ENCODE measurements around the gene ABCA9.

ABCA9 gene

DNA sequence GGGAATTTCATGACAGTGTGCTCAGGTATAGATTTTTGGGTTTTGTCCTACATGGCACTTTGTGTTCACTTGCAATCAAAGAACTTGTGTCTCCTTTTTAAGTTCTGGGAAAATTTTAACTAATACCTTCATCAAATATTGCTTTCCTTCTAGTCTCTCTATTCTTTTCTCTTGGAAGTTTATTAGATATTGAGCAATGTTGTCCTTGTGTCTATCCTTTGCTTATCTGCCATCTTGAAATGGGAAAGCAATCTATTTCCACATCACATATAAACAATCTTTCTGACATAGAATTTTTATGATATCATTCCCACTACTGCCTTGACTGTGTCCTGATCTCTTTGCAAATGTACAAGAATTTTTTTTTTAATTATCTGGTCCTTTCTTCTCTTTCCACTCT, 4.4 kb upstream of the ABCA9 start:
- DNase-seq (ENCODE audit: low spot score) = no peak

DNA sequence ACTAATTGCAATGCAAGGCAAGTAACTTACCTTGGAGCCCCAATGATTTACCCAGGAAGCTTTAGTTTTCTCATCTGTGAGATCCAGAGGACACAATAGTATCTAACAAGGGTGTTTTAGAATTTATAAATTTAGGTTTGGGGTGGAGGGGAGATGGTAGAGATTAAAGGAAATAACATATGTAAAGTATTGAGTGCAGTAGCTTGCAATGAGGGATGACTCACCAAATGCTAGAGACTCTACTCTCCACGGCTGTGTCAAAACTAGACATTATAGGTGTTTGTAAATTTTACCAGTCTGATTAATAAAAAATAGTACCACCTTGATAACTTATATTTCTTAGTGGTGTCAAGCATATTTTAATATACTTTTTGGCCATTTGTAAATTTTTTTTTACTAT, 3.7 kb upstream of the ABCA9 start:
- DNase-seq (ENCODE audit: low spot score) = no peak

DNA sequence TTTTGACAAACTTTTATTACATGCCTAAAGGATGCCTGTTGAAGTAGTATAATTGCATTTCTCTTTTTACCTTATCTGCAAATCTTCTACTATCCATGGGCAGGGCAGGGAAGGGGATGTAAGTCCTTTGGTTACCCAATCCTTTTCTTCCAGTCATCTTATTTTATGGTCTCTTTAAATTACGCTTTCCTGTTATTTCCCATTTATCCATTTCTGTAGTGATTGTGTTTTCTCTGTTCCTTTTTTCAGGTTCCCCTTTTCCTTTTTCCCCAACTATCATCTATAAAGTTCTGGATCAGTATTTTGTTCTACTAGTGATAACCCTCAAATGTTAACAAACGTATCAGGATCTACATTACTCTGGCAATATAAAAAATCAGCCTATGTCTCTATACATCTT, 3.3 kb upstream of the ABCA9 start:
- DNase-seq (ENCODE audit: low spot score) = no peak

DNA sequence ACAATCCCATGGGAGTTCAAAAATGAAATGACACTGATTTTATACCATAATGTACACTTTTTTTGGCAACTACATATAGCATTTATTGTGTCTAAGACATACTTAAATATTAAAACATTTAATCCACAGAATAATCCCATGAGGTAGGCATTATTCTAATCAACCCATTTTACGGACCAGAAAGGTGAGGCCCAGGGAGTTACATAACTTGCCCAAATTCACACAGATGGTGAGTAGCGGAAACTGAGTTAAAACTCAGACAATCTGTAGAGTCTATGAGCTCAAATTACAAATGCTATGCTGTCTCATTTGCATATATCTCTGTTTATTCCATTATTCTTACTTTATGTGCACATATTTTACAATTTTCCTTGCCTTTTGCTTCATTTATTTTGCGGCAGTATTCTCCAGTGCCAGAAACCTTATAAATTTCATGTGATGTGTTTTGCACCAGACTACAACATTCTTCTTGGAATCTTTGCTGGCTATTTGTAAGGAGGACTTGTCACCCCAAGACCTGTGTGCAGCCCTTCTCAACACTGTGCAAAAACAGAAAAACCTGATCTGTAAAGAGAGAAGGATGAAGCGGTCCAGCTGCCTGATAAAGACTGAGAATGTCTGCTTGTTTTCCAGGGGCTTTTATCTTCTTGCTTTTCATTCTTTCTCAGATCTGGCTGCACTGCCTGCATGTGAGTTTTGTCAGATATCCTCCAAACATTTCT, 2.3 kb upstream of the ABCA9 start:
- DNase-seq (ENCODE audit: low spot score) = no peak

DNA sequence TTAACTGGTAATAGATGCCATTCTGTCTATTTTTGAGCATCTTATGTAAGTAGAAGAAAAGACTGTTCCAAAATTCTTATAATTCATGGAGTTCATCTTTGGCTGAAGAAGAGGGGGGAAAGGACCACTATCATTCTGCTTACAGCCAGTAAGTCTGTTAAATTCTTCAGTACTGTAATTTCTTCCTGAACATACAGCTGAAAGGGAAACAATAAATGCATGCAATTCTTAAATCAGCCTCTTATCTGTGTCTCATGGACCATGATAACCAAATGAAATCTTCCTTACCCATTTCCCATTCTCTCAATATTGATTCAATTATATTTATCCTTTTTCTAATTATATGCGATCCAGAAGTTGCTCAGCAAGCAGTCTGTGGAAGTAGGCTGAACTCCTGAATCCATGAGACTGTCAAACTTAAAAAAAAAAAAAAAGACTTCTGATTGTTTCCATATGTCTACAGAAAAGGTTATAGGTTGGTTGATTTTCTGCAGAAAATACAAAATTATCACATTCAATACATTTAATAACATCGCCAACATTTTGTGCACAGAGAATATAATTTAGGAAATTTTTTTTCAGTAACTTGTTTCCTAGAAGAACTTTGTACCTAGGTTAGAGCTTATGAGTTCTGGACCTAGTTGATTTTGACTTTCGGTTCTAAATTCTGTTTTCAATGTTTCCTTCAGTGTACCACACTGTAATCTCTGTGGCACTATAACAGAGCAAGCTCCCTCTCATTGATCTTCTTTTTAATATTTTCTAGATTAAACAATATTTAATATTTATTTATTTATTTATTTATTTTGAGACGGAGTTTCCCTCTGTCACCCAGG, 1.2 kb upstream of the ABCA9 start:
- peak; percentile 9 for DNase-seq (ENCODE audit: low spot score)

DNA sequence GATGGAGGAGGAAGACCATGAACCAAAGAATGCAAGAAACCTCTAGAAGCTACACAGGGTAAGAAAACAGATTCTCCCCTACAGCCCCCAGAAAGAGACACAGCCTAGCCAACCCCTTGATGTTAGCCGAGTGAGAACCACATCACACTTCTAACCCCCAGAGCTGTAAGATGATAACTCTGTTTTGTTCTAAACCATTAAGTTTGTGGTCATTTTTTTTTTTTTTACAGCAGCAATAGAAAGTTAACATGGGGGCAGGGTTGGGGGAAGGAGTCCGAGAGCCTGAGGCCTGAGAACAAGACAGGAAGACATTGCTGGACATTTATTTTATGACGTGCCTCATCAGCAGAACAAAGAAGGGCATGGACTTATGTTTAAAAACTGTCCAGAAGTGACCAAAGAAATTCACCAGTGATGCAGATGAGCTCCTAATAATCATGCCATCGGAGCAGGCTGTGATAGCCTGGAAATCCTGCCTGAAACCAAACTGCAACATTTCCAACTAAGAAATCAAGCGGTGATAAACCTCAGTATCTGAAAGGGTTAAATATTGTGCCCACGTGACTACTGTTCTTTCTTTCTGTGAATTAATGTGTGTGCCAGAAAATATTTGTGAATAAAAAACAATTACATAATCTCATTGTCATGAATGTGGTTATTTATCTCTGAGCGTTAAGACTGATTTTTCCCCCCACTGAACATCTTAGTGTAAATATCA, 1.1 kb downstream of the ABCA9 start:
- DNase-seq (ENCODE audit: low spot score) = peak; percentile 7

DNA sequence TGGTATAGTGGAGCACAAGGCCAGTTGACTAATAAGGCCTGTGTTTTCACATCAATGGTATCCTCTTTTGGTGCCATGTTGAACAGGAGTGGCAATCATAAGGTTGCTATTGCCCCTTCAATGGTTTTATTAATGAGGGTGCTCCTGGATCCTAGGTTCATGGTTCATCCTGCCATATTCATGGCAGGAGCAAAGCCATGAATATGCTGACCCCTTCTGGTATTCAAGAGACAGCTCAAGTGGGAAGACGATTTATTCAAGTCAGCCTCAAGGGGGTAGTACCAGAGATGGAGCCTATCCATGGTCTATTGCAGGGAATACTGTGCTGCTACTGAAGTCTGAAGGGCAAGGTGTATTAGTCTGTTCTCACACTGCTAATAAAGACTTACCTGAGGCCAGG, 2.6 kb downstream of the ABCA9 start:
- no peak for DNase-seq (ENCODE audit: low spot score)

DNA sequence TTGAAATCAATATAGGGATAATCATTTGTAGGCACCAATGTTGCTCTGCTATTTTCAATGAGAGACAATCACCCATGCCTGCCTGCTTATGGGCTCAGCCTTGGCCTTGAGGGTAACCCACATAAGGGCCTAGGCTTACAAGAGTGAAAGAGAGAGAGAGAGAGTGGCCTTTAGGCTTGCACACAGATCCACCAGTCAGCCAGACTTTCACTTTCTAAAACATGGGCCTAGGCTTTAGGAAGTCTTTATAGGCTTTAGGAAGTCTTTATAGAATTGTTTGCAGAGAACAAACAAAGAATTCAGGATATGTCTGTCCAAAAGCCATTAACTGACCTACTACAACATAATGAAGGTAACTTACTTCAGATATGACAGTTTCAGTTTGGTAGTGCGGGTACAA, 3.4 kb downstream of the ABCA9 start:
- no peak for DNase-seq (ENCODE audit: low spot score)

DNA sequence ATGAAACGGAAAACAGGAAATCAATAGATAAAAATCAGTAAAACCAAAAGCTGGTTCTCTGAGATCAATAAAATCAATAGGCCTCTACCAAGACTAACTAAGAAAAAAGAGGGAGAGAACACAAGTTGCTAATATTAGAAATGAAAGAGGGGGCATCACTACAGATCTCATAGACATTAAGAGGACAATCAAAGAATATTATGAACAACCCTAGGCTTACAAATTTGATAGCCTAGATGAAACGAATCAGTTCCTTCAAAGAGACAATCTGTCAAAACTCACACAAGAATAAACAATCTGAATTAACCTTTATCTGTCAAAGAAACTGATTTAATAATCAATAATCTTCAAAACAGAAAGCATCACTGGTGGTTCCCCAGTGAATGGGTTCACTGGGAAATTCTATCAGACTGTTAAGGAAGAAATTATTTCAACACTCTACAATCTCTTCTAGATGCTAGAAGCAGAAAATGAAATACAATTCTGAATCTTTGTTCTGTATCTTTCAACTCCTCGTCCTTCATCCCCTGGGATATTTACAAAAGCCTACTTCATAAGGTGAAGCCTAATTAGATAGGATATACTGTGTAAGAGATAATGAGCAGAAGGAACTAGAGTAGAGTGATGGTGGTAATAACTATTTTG, 4.4 kb downstream of the ABCA9 start:
- no peak for DNase-seq (ENCODE audit: low spot score)

DNA sequence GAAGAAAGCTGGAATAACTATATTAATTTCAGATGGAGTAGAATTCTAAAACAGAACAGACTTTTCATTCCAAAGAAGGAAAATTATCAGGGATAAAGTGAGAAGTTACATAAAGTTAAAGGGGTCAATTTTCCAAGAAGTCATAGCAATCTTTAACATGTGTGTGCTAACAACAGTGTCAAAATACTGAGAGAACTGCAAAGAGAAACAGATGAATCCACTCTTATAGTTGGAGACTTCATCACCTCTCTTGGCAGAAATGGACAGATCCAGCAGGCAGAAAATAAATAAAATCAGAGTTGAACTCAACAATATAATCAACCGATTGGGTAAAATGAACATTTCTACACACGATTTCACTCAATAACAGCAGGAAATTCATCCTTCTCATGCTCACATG, 5.4 kb downstream of the ABCA9 start:
- DNase-seq (ENCODE audit: low spot score) = no peak

DNA sequence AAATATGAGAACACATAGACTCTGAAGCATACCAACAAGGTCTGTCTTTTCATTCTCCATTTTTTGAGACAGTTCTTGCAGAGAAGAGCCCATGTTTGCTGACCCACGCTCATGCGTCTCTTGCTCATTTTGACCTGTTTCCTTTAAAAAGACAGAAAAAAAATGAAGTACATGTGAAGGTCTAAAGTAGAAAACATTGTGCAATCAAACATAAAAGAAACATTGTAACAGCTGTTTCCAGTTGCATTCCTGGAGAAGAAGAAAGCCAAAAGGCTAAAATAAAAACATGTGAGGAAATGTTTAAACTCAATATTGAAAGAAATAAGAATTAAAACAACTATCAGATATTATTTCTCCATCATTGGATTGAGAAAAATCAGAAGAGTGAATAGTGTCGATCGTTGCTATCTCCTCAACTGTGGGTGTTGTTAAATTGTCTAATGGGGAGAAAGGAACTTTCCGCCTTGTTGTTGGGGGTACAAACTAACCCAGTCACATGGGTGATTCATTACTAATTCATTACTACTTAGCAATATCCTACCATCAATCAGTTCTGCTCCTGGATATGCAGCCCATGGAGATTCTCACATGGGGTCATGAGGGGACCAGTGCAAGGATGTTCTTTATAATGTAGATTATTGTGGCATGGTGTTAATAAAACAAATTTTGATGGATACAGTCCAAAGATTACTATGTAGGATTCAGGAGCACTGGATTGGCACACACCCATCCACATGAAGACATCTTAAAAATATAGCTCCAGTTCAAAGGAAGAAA, 9.5 kb downstream of the ABCA9 start:
- DNase-seq (ENCODE audit: low spot score) = peak; percentile 38

DNA sequence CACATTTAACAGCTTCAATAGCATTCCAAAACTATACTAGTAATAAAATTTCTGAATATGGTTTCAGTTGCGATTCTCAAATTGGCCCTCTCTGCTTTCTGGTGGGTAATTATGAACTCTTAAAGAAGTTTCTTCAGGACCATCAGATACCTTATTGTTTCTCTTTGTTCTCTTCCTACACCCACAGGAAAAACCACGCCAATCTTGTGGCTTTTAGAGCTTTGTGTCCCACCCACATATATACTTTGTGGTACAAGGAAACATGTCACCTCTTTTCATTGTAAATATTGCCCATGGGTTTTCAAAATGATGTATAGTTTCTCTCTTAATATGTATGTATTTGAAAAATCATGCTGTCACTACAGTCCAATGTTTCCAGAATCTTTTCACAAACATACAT, 12.1 kb downstream of the ABCA9 start:
- DNase-seq (ENCODE audit: low spot score) = no peak

DNA sequence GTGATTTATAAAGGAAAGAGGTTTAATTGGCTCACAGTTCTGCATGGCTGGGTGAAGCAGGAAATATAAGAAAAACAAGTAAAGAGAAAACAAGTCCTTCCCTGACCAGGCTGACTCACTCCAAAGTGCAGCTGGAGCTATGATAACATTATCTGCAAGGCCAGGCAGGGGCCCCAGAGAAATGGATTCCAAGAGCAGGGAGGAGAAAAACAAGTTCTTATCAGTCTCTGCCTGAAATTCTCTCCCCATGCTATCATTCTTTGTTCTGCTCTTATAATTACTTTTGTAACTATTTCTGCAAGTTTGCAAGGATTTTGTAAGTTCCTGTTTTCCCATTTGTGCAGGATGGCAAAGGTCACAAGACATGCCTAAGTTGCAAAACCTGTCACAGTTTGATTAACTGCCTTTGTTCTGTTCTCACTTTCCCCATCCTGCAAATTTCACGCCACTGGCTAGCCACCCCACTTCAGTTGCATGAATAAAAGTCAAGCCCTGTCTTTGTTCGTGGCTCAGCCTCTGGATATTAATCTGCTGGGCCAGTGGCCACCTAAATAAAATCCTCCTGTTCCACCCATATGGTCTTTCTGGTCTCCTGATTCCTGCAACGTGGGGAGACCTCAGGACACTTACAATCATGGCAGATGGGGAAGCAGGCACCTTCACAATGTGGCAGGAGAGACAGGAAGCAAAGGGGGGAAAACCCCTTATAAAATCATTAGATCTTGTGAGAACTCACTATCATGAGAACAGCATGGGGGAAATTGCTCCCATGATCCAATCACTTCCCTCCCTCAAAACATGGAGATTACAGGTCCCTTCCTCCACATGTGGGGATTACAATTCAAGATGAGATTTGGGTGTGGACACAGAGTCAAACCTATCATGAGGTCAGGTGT, 13.1 kb downstream of the ABCA9 start:
- DNase-seq (ENCODE audit: low spot score) = peak; percentile 34

DNA sequence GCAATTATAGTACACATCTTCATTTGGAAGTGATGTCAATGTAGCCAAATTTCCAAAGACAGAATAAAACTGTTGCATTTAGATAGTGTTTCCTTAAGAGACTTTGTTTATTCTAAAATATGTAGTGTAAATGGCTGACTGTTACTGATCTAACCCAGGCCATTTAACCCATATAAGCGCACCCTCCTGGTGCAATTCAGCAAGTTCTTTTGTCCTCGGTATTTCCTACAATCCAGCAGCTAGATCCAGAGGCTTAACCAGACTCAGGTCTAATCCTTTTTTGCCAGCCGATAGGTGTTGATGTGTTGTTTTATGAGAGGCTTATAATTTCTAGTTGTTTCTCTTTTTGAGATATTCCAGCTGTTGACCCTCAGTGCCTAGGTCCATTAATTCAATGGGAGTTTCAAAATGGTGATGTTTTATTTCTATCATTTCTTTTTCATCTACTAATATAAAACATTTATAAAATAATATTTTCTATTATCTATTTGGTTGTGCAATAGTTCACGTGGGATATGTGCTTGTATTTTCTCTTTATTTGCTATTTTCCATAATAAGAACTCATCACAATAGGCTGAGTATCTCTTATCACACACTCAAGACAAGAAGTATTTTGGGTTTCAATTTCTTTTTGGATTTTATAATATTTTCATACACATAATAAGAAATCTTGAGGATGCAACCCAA, 14.5 kb downstream of the ABCA9 start:
- DNase-seq (ENCODE audit: low spot score) = no peak

DNA sequence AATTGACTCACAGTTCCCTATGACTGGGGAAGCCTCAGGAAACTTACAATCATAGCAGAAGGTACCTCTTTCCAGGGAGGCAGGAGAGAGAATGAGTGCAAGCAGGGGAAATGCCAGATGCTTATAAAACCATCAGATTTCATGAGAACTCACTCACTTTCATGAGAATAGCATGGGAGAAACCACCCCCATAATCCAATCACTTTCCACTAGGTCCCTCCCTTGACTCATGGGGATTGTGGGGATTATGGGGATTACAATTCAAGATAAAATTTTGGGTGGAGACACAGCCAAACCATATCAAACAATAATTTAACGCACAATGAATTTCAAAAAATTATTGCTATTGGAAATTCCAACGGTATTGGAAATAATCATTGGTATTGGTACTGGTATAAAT, 15.1 kb downstream of the ABCA9 start:
- no peak for DNase-seq (ENCODE audit: low spot score)

DNA sequence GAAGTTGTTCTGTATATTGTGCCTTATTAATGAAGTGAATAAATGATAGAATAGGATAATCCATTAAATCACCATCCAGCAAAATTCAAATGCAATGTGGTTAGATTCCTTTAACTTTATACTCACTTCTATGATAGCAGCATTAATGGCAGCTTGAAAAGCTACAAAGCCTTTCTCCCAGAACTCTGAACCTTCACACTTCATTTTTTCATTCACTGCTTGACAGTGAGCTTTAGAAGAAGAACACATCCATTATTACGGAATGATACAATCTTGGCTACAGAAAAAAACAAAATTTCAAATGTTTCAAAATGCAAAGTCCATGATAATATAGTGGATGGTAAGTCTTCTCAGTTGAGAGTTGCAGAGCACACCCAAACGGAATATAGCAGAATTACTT, 16.4 kb downstream of the ABCA9 start:
- DNase-seq (ENCODE audit: low spot score) = no peak

DNA sequence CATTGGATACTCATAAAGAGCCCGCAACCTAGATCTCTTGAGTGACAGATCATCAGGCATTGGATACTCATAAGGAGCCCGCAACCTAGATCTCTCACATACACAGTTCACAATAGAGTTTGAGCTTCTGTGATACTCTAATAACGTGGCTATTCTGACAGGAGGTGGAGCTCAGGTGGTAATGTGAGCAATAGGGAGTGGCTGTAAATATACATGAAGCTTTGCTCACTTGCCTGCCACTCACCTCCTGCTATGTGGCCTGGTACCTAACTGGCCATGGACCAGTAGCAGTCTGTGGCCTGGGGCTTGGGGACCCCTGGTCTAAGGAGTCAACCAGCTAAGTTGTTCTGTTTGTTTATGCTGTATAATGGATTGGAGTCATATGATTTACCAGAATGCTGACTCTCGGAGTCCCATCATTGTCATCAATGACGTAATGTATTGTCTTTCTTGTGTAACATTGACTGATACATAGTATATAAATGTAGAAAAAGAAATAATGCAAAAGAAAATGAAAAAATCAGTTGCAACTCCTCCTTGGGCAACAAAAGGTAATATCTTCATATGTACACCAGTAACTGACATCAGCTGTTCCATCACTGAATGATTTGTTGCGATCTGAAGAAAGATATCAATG, 17.5 kb downstream of the ABCA9 start:
- no peak for DNase-seq (ENCODE audit: low spot score)

DNA sequence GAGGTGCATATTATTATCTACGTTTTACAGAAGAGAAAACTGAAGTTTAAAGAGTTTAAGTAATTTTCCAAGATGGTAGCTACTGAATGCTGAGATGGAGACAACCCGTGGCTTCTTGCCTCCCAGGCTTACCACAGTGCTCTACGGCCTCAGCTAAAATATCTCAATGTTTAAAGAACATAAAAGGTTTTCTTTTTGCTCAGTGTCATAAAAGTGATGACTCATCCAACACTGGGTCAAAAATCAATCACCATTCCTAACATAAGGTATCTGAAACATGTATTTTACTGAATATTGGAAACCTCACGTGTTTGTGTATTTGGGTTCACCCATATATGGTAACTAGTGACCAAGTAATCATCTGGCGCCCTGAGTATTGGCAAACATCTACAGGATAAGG, 18.4 kb downstream of the ABCA9 start:
- DNase-seq (ENCODE audit: low spot score) = no peak

DNA sequence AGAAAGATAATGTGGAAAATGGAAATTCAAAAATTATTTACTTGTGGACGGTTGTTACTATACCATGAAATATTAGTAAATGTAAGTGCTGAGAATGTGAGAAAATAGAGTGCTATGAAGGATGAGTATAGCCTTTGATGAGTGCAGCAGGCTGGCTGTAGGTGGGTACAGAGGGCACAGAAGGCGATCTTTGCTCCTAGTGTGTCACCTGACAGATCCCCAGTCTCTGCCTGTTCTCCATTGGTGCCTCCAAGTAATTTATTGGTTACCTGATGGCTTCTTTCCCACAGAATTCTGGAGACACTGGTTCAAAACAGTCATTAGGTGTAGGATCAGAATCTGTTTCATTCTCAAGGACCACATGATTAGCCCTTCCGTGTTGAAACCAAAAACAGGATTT, 28.9 kb downstream of the ABCA9 start:
- no peak for DNase-seq (ENCODE audit: low spot score)

DNA sequence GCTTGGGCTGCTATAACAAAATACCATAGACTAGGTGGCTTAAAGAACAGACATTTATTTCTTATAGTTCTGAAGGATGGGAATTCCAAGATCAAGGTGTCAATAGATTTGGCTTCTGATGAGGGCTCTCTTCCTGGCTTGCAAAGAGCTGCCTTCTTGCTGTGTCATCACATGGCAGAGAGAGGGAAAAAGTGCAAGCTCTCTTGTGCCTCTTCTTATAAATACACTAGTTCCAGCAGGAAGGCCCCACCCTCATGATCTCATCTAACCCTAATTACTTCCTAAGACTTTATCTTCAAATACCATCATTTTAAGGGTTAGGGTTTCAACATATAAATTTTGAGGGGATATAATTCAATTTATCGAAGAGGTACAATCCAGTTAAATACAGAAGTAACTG, 30.6 kb downstream of the ABCA9 start:
- DNase-seq (ENCODE audit: low spot score) = no peak

Data from GM03348 (cell line).